DND-41 (cell line): ENCODE data around the gene SOCS2.

Experiments used
- EZH2 ChIP-seq: IDR thresholded peaks from 3 replicates; pipeline ENCODE4 v1.6.1; 2012; ENCODE audit warnings: borderline replicate concordance, low read depth, mild to moderate bottlenecking, moderate library complexity, low read length, inconsistent platforms; ENCODE audit not compliant: severe bottlenecking
- TF ChIP-seq, protein P1 (sequence below): IDR thresholded peaks from 2 replicates; pipeline ENCODE4 v1.5.1; 2012; ENCODE audit warnings: borderline replicate concordance, low read length, moderate library complexity, mild to moderate bottlenecking; ENCODE audit not compliant: poor library complexity, severe bottlenecking; ENCODE audit errors: extremely low read depth

DNA sequence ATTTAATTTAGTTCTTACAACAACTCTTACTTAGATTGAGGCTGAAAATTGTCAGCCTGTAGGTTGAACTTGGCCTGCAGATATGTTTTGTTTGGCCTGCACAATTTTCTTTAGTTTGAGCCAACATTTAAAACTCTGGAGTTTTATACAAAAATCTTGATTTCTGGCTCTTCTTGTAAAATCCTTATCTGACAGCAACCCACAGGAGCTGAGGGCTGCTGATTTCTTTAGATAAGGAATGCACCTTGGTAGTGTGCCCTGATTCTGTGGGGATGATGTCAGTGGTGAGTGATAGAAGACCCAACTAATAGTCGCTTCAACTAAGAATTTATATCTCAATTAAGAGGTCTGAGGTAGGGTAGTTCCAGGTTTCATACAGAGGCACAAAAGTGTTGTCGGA is 49.5 kb downstream of the SOCS2 start:
- TF ChIP-seq EZH2: no peak
- TF ChIP-seq, protein P1, sequence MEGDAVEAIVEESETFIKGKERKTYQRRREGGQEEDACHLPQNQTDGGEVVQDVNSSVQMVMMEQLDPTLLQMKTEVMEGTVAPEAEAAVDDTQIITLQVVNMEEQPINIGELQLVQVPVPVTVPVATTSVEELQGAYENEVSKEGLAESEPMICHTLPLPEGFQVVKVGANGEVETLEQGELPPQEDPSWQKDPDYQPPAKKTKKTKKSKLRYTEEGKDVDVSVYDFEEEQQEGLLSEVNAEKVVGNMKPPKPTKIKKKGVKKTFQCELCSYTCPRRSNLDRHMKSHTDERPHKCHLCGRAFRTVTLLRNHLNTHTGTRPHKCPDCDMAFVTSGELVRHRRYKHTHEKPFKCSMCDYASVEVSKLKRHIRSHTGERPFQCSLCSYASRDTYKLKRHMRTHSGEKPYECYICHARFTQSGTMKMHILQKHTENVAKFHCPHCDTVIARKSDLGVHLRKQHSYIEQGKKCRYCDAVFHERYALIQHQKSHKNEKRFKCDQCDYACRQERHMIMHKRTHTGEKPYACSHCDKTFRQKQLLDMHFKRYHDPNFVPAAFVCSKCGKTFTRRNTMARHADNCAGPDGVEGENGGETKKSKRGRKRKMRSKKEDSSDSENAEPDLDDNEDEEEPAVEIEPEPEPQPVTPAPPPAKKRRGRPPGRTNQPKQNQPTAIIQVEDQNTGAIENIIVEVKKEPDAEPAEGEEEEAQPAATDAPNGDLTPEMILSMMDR: no peak
